GM18517 (cell line): ENCODE measurements around the gene INPP4A.
"Not testable (repeated sequence)": the region's sequence is repeated elsewhere in the genome, so short reads cannot be mapped to it uniquely, and the experiment has no call there.

Source experiments
- ATAC-seq: cut with Tn5 transposase; IDR thresholded peaks from one replicate; pipeline ENCODE4 v1.9.1; 2021; ENCODE audit warnings: mild to moderate bottlenecking, moderate library complexity; ENCODE audit not compliant: unreplicated experiment

INPP4A gene

DNA sequence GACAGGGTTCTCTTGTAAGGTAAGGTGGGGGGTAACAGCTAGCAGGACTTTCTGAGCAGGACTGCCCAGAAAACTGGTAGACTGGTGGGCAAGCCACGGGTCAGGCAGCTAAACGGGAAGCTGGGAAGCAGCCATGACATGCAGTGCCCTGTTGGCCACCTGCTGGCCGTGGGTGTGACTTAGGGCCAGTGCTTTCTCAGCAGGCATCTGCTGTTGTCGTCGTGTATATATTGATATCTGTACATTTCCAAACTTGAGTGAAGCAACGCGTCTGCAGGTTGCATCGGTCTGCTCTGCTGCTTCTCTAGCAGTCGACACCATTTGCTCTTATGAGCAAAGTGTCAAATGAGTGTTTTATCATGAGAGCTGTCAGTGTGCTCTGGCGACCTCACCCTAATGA is 132.7 kb downstream of the INPP4A start:
- ATAC-seq = no peak

DNA sequence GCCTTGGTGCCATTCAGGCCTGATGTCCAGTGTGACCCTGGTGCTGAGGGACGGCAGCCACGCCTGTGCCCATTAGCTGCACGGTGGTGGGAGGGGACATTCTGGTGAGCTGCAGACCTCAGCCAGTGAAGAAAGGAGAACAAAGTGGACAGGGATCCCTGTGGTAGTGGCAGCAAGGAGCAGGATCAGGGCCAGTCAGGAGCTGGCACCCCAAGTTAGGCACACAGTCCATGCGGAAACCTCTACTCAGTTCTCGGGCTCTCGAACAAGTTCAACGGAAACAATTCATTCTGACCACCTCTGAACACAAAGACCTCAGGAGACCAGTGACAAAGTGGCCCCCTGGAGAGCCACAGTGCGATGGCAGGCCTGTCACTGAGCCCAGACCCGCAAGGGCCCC is 133.6 kb downstream of the INPP4A start:
- no peak for ATAC-seq

DNA sequence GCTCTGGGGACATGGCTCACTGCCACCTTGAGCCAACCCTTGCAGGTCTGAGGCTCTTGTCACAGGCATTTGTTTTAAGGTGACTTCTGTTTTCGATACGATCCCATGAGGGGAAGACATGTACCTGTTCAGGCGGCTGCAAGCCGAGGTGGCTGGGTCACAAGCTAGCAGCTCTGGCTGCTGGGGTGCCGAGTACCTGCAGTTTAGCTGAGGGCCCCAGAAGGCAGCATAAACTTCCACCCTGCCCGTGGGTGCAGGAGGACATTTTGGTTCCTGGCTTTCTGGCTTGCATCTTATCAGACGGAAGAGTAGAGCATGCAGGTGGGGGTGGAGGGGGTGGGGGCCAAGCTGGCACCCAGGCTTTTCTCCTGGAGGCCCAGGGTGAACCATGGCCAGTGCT is 135.3 kb downstream of the INPP4A start:
- ATAC-seq = no peak

DNA sequence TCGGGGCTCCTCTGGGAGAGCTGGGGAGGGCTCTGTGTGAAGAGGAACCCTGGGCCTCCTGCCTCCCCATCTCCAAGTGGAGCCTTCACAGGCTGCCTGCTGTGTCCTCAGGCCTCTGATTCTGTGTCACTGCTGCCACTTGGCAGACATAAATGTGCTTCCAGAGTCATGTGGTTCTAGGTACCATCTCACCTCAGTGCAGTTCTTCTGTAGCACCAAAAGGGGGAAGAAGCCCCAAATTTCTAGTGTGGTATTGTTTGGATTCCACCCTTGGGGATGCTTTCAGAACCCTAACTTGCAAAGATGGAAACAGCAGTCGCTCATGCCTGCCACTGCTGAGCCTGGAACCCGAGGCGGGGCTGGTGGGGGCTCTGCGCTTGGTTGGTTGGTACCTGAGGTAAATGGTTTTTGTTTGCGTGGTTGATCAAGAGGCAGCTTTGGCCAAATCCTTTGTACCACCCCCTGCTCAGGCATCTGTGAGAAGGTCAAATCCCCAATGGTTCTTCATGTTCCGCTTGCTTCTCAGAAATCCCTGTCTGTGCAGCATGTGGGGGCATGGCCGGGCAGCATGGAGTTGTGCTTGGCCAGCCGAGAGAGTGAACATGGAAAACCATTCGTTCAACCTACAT is 136.1 kb downstream of the INPP4A start:
- ATAC-seq = no peak

DNA sequence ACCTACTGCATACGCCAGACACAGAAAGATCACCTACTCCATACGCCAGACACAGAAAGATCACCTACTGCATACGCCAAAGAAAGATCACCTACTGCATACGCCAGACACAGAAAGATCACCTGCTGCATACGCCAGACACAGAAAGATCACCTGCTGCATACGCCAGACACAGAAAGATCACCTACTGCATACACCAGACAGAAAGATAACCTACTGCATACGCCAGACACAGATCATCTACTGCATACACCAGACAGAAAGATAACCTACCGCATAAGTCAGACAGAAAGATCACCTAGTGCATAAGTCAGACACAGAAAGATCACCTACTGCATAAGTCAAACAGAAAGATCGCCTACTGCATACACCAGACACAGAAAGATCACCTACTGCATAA is 137.9 kb downstream of the INPP4A start:
- ATAC-seq = no peak

DNA sequence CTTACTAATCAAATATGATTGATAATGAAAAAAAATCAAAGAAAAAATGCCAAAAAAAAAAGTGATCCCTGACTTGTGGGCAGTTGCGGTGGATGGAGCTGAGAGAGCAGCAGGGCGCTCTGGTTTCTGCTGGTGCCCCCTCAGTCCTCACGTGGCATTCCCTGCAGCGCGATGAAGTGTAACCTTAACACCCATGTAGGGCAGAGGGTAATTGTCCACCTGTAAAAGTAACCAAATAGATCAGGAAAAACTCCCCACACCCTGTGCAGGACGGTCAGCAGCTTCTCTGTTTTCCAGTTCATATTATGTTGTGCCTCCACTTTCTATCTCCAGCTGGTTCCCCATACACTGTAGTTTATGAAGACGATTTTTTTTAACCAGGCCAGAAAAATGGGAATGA is 138.6 kb downstream of the INPP4A start:
- no peak for ATAC-seq

DNA sequence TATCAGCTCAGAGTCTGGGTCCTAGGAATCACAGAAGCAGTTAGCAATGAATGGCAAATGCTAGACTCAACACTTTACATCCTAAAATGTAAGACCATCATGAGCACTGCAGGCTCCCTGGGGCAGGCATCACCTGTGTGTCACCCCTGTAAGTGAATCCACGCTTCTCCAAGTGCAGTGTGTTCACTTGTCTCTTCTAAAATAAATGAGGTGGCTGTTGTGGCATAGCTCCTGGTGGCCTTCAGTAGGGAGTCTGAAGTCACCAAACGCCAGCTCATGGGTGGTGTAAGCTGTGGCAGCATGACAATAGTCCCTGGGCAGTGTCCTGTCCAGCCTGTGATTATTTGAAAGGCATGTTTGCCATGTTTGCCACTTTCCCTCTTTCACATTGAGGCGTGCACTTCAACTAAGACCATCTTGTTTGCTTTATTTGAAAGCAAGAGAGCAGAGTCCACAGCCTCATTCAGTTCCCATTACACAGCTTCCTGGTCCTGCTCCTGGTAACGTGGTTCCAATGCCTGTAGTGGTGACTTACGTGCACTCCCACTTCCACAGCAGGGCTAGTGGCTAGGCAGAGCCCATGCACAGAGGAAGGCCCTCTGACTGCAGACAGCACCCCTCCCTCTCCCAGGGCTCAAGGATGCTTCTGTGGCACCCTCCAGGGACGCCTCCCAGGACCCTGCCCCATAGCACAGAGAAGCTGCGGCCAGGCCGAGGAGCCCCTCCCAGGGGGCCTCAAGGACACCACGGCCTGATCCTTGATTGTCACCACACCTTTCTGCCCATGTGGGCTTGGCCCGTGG is 139.4 kb downstream of the INPP4A start:
- ATAC-seq = no peak

DNA sequence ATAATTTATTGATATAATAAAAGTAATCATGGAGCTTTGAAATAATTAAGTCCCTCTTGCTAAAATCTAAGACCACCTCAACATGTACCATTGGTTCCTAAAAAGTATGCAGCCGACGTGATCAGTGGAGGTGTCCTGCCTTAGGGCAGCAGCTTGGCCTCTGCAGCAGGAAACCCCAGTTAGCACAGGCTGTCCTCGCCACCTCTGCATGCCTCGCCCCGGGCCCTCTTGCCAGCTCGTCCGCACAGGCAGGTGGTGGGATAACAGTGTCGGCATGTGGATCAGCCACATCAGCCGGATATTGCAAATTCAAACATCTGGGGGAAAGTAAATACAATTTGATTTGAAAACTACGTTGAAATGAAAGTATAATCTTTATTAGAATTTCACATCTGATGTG is 140.7 kb downstream of the INPP4A start:
- ATAC-seq = no peak

DNA sequence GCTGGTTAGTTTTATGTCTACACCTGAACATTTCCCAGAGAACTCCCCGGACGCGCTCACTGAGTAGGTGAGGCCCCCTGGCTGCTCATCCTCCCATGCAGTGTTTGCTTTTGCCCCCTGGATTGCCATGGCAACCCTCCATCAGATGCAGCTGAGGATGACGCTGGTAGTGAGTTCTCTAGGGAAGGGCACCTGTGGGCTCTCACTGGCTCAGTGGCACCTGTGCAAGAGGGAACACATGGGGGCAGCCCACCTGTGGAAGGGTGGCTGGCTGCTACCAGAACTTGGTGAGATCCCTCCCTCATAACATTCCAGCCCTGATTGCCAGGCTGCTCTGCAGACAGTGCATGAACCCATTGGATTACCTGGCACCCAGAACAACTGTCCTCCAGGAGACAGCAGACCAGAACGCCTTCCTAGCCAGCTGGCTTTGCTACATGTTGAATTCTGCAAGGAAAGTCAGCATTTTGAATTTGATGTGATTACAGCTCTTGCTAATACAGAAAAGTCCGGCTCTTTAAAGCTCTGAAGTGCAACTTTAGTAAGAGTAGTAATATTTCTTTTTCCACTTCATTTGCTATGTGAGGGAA is 142.0 kb downstream of the INPP4A start:
- ATAC-seq = no peak

DNA sequence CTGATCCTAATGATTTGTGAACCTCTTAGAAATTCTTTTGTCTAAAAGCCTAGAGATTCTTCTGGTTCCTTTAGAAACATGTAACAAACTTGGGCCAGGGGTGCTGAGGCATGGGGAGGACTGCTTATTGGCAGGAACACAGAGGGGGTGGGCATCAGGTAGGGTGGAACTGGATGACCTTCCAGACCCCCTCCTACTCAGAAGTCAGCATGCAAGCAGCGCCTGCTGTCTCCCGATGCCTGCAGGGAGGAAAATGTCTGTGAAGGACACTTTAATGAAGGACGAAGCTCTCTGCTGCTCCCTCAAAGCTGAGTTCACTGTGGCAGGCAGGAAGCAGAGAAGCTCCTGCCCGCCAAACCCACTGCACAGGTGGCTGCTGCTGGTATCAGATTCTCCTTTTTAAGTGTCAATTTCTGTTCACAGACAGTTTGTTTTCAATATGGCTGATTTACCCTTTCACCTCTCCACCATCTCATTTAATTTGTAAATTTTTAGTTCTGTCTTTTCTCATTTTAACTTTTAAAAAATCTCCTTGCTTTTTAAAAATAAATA is 144.3 kb downstream of the INPP4A start:
- ATAC-seq = no peak

DNA sequence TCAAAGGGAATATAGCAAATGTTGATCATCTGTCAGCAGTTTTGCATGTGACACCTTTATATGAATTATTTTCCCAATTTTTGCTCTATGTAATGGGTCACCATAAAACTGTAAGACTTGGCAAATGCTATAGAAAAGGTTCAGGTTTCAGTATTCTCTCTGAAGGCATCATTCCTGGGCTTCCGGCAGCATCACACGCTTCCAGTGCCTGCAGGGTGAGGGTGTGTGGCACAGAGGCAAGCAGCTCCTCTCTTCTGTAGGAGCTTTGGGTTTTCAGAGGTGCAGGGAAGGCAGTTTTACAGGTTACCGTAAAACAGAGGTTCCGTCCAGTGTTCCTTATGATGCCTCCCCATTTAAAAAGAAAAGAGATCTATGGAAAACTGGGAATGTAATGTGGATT is 144.8 kb downstream of the INPP4A start:
- no peak for ATAC-seq

DNA sequence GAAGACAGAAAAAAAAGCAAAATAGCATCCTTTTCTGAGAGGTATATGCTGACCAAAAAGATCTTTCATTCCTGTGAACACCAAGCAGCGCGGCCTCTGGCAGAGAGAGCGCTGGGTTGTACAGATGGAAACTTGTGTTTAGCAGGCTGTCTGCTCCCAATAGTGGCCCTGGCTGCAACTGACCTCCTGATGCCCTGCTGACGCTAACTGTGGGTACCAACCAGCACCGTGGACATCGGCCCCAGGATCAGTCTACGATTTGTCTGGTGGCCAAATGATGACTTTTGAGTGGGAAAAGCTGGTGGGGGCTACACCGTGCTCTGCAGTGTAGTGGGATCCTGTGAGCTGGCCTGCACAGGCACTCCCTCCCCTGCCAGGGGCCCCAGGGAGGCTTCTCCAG is 147.9 kb downstream of the INPP4A start:
- no peak for ATAC-seq

DNA sequence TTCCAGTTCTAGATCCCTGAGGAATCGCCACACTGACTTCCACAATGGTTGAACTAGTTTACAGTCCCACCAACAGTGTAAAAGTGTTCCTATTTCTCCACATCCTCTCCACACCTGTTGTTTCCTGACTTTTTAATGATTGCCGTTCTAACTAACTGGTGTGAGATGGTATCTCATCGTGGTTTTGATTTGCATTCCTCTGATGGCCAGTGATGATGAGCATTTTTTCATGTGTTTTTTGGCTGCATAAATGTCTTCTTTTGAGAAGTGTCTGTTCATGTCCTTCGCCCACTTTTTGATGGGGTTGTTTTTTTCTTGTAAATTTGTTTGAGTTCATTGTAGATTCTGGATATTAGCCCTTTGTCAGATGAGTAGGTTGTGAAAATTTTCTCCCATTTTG is 150.0 kb downstream of the INPP4A start:
- ATAC-seq = not testable (repeated sequence)

DNA sequence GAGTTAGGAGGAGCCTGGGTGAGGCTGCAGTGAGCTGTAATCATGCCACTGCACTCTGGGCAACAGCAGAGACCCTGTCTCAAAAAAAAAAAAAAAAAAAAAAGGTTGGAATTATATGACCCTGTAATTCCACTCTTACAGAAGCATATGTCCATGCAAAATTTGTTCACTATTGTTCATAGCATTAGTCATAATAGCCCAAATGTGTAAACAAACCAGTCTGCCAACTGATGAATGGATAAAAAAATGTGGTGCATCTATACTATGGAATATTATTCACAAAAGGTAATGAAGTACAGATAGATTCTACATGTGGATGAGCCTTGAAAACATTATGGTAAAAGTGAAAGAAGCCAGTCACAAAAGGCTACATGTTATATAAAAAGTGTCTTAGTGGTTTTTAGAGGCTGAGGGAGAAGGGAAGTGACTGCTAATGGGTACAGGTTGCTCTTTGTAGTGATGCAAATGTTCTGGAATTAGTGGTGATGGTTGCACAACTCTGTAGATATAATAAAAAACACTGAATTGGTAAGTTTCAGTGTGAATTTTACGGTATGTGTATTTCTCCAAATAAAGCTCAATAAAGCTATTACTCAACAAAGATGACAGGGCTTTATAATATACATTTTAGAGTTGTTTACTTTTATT is 154.2 kb downstream of the INPP4A start:
- no peak for ATAC-seq

DNA sequence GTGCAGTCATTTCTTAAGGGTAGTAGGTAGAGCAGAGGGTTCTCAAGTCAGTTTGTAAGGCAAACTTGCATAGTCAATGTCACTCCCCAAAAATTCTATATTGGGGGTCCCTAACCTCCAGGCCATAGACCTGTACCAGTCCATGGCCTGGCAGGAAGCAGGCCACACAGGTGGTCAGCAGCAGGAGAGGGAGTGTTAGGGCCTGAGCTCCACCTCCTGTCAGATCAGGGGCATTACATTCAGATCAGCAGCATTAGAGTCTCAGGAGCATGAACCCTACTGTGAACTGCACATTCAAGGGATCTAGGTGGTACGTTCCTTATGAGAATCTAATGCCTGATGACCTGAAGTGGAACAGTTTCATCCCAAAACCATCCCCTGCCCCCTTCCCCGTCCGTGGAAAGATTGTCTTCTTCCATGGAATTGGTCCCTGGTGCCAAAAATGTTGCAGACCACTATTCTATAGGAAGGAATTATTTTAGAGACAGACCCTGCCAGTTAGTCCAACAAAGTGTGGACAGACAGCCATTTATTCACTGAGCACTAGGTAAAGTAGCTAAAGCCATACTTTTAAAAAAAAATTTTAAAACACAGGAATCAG is 157.0 kb downstream of the INPP4A start:
- peak; percentile 62 for ATAC-seq

DNA sequence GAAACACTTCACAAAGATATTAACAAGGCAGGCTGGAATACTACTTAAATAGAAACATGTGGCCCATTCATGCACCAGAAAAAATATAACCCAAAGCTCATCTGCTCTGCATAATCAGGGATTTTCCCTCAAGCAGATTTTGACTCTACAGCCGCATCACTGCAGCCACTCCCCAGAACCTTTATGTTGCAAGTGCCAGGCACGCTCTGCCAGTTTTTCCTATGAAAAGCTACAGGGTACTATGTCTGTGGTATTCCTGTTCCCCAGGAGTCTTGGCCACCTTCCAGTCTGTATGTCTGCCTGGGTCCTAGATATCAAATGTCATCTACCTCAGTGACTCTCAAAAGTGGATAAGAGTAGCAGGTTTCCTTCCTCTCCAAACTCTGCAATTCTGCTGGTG is 159.9 kb downstream of the INPP4A start:
- no peak for ATAC-seq

DNA sequence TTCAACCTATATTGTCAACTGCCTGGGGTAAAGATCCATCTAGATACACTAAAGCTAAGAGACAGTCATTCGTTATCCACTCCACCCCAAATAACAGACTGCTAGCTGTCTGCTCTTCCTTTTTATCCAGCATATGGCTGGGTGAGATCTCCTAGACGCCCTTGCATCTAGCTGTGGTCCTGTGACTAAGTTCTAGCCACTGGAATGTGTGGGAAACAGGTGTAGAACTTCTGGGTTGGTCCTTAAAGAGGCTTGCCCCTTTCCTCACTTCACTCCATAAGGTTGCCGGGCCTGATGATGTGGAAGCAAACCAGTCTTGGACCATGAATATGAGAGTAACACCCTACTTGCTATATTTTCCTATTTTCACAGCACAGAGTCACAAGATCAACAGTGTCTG is 160.4 kb downstream of the INPP4A start:
- ATAC-seq = no peak

DNA sequence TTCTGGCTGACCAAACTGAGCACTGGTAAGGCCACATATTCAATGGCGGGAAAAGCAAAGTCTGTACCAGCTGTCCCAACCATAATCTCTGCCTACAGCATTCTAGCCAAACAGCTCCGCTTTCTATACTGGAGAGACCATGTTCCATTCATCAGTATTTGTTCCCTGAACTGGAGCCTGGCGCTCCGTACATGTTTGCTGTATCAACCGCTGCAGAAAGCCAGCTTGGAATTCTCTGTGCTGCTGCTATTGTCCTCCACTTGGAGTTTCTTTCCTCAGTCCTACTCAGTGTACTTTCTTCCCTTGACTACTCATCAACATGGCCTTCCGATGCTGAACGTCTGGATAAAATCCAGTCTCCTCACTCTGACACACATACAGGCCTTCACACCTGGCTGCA is 161.8 kb downstream of the INPP4A start:
- ATAC-seq = no peak

DNA sequence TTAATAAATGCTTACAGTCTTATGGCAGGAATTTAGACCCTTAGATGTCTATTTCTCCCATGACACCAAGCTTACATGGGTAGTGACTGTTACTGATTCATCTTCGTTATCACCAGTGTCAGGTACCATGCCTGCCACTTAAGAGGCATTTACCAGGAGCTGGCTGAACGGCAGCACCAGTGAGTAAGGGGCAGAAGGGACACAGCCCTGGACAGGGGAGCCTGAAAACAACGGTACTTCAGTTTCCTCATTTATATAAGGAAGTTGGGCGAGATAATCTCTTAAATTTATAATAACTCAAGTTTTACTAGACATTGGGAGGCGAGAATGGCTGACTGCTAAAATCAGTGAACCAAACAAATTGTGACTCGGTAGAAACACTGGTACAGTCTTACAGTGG is 162.4 kb downstream of the INPP4A start:
- no peak for ATAC-seq

DNA sequence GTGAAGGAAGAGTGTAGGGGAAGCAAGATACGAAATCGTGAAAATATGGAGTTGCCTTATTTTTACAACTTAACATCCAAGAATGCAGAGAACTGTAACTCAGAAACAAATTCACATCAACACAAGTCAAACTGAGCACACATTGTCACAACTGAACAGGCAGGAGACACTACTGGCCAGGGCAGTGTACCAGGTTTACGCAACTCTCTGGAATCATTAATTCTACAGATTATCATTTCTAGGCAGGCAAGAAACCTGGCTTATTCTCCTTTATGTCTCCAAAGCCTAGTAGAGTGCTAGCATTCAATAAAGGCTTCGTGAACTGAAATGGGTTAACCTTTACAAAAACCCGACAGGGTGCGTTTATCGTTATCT is 163.1 kb downstream of the INPP4A start:
- no peak for ATAC-seq
